ENCODE measurements around the gene INPP4B. TPM values are rescaled to one million over a fixed set of nuclear protein-coding genes. Genes with fewer than 3 reads are reported as not detected.
A peak's percentile ranks its signal among the peaks of the same experiment; 100 is the strongest.

Gene INPP4B
- total RNA-seq, 1 experiment from 2014 or later = 14.3 TPM

DNA sequence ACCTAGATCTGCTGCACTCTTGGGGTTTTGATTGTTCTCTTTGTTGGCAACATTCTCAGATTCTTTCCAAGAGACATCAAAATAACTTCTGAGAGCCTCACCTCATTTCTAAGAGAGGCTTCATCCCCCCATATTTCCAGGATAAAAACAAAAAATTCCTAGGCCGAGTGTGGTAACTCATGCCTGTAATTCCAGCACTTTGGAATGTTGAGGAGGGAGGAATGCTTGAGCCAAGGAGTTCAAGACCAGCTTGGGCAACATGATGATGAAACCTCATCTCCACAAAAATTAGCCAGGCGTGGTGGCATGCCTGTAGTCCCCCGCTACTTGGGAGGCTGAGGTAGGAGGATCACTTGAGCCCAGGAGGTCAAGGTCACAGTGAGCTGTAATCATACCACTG lies 477.0 kb downstream of the INPP4B start:
- Histone ChIP-seq H3K9me2 (ENCODE audit: insufficient read depth) (no peaks in the 10 kb centered on the region), H2AFZ (ENCODE audit: low read depth, low read length, poor library complexity, severe bottlenecking) (no peak overlapping the region), H3K27ac (ENCODE audit: low read depth, low read length) (0 out of 2 replicates have a peak overlapping the region, but pooled peaks have one; percentile 11), H3K36me3 (ENCODE audit: control insufficient read depth in 1 of 2, insufficient read depth in 2 of 2, low read length in 2 of 2) (no peaks in the 10 kb centered on the region), H3K9me3 (ENCODE audit: control insufficient read depth in 1 of 2, insufficient read depth in 1 of 2, low read depth in 1 of 2, low read length in 2 of 2) (no peaks in the 10 kb centered on the region), H3K4me1 (ENCODE audit: control insufficient read depth in 1 of 2, insufficient read depth in 2 of 2, low read length in 2 of 2) (peaks cover 5 to 22% of the 10 kb centered on the region in 2 experiments; a peak in 2 of 4 replicates), H3K4me2 (ENCODE audit: low read length) (no peak overlapping the region), H3K9ac (ENCODE audit: low read length) (no peak overlapping the region), H4K20me1 (ENCODE audit: insufficient read depth) (no peaks in the 10 kb centered on the region), H3K4me3 (replicated peaks in 1 of 2; ENCODE audit: low read depth in 1 of 2, low read length in 2 of 2) (no peak overlapping the region), H3K27me3 (ENCODE audit: insufficient read depth, low read length) (no peaks in the 10 kb centered on the region), H3K79me2 (ENCODE audit: insufficient read depth, low read length) (peaks cover 6% of the 10 kb centered on the region; the same call in 1 of the 2 replicates)
- POLR2A ChIA-PET = no interaction called here
- CTCF ChIA-PET = no interaction called here
- TF ChIP-seq JUND (IDR thresholded peaks at IDR 0.05) = no peak
- TF ChIP-seq, protein P1, sequence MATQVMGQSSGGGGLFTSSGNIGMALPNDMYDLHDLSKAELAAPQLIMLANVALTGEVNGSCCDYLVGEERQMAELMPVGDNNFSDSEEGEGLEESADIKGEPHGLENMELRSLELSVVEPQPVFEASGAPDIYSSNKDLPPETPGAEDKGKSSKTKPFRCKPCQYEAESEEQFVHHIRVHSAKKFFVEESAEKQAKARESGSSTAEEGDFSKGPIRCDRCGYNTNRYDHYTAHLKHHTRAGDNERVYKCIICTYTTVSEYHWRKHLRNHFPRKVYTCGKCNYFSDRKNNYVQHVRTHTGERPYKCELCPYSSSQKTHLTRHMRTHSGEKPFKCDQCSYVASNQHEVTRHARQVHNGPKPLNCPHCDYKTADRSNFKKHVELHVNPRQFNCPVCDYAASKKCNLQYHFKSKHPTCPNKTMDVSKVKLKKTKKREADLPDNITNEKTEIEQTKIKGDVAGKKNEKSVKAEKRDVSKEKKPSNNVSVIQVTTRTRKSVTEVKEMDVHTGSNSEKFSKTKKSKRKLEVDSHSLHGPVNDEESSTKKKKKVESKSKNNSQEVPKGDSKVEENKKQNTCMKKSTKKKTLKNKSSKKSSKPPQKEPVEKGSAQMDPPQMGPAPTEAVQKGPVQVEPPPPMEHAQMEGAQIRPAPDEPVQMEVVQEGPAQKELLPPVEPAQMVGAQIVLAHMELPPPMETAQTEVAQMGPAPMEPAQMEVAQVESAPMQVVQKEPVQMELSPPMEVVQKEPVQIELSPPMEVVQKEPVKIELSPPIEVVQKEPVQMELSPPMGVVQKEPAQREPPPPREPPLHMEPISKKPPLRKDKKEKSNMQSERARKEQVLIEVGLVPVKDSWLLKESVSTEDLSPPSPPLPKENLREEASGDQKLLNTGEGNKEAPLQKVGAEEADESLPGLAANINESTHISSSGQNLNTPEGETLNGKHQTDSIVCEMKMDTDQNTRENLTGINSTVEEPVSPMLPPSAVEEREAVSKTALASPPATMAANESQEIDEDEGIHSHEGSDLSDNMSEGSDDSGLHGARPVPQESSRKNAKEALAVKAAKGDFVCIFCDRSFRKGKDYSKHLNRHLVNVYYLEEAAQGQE (IDR thresholded peaks at IDR 0.05; ENCODE audit: low read depth) = no peak
- ATAC-seq (no peak), DNase-seq (ENCODE audit: low read depth, low spot score) (no peak)
- RAD21 ChIA-PET (ENCODE audit: low non-redundant PET in 1 of 2, low total read pairs in 2 of 2, uncharacterized antibody in 2 of 2, unreplicated experiment in 2 of 2) = no interaction called here
- BruUV-seq (replicated peaks) = no TSS peak
- intact Hi-C loops (cut with micrococcal nuclease) = no loop called here

DNA sequence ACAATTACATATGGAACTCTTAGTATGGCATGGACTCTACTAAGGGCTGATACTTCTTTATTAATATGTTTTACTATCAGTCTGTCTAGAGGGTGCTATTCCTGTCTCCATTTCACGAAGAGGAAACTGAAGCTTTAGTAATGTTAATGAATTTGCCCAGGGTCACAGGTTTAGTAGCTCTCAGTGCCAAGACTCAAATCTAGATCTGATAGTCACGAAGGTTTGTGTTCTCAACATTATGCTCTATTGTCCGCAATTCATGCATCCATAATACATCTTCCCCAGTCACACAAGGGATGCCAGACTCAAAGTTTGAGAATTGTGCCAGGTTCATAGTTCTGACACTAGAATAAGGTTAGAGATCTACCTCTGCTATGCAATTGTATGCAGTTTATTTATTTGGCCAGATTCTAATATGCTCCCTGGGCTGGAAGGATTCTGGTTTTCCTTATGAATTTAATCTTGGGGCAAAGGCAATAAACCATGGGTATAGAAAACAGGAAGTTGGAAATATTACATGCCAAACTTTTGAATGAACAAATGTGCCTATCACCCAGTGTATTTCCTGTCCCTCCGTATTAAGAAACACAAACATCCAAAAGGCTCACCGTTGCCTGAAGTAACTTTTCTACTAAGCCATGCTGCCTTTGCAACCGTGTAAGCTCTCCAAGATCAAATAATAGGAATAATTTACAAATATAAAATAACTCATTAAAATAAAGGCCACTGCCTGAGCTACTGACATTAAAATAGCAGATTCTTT lies 478.5 kb downstream of the INPP4B start:
- H2AFZ ChIP-seq (ENCODE audit: low read depth, low read length, poor library complexity, severe bottlenecking) = no peak overlapping the region
- H3K4me1 ChIP-seq (ENCODE audit: control insufficient read depth in 1 of 2, insufficient read depth in 2 of 2, low read length in 2 of 2) = peaks cover 0 to 15% of the 10 kb centered on the region in 2 experiments; a peak in 2 of 4 replicates
- DNase-seq (ENCODE audit: low read depth, low spot score) (no peak), ATAC-seq (no peak)
- POLR2A ChIA-PET = interaction anchor here (2.2 kb wide), 1 partner anchor 12 kb away, joined by 6 read pairs; no protein-coding TSS in a partner anchor
- H3K4me3 ChIP-seq (replicated peaks in 1 of 2; ENCODE audit: low read depth in 1 of 2, low read length in 2 of 2) = no peak overlapping the region
- H3K27ac ChIP-seq (ENCODE audit: low read depth, low read length) = no peak overlapping the region
- RAD21 ChIA-PET (ENCODE audit: low non-redundant PET in 1 of 2, low total read pairs in 2 of 2, uncharacterized antibody in 2 of 2, unreplicated experiment in 2 of 2) = no interaction called here
- no peaks in the 10 kb centered on the region for H3K27me3 ChIP-seq (ENCODE audit: insufficient read depth, low read length)
- H3K36me3 ChIP-seq (ENCODE audit: control insufficient read depth in 1 of 2, insufficient read depth in 2 of 2, low read length in 2 of 2) = no peaks in the 10 kb centered on the region
- H3K9me3 ChIP-seq (ENCODE audit: control insufficient read depth in 1 of 2, insufficient read depth in 1 of 2, low read depth in 1 of 2, low read length in 2 of 2) = no peaks in the 10 kb centered on the region
- H3K79me2 ChIP-seq (ENCODE audit: insufficient read depth, low read length) = peaks cover 6% of the 10 kb centered on the region; the same call in 1 of the 2 replicates
- H3K9me2 ChIP-seq (ENCODE audit: insufficient read depth) = no peaks in the 10 kb centered on the region
- intact Hi-C loops (cut with micrococcal nuclease) = no loop called here
- no peak overlapping the region for H3K4me2 ChIP-seq (ENCODE audit: low read length)
- BruUV-seq (replicated peaks) = no TSS peak
- TF ChIP-seq CBX3 (IDR thresholded peaks at IDR 0.05; ENCODE audit: low read depth) (no peak), POLR2A (IDR thresholded peaks at IDR 0.05; ENCODE audit: borderline replicate concordance, extremely low read depth, insufficient read depth, insufficient read length) (no peak), SIN3A (IDR thresholded peaks at IDR 0.05; ENCODE audit: low read depth) (no peak), EGR1 (IDR thresholded peaks at IDR 0.05; ENCODE audit: low read depth) (no peak)
- TF ChIP-seq, protein P2, sequence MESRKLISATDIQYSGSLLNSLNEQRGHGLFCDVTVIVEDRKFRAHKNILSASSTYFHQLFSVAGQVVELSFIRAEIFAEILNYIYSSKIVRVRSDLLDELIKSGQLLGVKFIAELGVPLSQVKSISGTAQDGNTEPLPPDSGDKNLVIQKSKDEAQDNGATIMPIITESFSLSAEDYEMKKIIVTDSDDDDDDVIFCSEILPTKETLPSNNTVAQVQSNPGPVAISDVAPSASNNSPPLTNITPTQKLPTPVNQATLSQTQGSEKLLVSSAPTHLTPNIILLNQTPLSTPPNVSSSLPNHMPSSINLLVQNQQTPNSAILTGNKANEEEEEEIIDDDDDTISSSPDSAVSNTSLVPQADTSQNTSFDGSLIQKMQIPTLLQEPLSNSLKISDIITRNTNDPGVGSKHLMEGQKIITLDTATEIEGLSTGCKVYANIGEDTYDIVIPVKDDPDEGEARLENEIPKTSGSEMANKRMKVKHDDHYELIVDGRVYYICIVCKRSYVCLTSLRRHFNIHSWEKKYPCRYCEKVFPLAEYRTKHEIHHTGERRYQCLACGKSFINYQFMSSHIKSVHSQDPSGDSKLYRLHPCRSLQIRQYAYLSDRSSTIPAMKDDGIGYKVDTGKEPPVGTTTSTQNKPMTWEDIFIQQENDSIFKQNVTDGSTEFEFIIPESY (IDR thresholded peaks at IDR 0.05; ENCODE audit: extremely low read depth, insufficient replicate concordance, low read length) = no peak
- TF ChIP-seq, protein P3, sequence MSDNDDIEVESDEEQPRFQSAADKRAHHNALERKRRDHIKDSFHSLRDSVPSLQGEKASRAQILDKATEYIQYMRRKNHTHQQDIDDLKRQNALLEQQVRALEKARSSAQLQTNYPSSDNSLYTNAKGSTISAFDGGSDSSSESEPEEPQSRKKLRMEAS (IDR thresholded peaks at IDR 0.05) = no peak
- TF ChIP-seq, protein P4, sequence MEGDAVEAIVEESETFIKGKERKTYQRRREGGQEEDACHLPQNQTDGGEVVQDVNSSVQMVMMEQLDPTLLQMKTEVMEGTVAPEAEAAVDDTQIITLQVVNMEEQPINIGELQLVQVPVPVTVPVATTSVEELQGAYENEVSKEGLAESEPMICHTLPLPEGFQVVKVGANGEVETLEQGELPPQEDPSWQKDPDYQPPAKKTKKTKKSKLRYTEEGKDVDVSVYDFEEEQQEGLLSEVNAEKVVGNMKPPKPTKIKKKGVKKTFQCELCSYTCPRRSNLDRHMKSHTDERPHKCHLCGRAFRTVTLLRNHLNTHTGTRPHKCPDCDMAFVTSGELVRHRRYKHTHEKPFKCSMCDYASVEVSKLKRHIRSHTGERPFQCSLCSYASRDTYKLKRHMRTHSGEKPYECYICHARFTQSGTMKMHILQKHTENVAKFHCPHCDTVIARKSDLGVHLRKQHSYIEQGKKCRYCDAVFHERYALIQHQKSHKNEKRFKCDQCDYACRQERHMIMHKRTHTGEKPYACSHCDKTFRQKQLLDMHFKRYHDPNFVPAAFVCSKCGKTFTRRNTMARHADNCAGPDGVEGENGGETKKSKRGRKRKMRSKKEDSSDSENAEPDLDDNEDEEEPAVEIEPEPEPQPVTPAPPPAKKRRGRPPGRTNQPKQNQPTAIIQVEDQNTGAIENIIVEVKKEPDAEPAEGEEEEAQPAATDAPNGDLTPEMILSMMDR (IDR thresholded peaks at IDR 0.05 in 2 of 3, conservative IDR thresholded peaks at IDR 0.05 in 1 of 3; ENCODE audit: borderline replicate concordance in 1 of 3, insufficient read depth in 1 of 3, low read depth in 2 of 3, low read length in 2 of 3) = no peak
- no peaks in the 10 kb centered on the region for H4K20me1 ChIP-seq (ENCODE audit: insufficient read depth)
- H3K9ac ChIP-seq (ENCODE audit: low read length) = no peak overlapping the region
- CTCF ChIA-PET = no interaction called here
